ENCODE measurements around the gene DNM3.

DNA sequence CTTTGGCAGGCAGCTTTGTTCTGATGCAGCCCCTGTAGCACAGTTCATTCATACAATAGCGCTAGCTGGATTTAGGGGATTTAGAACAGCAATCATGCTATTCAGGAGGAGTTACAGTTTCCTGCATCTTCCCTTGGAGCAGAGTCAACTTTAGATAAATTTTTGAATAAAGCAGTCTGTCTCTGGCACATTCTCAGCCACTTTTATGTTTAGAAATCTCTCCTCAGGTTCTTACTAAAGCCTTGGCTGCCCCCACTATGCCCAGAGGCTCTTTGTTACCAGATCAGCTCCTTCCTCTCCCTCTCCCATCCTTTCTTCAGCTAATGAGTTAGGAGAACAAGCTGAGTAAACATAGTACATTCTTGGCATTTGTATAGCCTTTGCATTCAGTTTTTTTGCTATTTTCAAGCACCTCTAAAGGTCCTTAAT is 619.6 kb downstream of the DNM3 start:
- TF ChIP-seq, protein P1, sequence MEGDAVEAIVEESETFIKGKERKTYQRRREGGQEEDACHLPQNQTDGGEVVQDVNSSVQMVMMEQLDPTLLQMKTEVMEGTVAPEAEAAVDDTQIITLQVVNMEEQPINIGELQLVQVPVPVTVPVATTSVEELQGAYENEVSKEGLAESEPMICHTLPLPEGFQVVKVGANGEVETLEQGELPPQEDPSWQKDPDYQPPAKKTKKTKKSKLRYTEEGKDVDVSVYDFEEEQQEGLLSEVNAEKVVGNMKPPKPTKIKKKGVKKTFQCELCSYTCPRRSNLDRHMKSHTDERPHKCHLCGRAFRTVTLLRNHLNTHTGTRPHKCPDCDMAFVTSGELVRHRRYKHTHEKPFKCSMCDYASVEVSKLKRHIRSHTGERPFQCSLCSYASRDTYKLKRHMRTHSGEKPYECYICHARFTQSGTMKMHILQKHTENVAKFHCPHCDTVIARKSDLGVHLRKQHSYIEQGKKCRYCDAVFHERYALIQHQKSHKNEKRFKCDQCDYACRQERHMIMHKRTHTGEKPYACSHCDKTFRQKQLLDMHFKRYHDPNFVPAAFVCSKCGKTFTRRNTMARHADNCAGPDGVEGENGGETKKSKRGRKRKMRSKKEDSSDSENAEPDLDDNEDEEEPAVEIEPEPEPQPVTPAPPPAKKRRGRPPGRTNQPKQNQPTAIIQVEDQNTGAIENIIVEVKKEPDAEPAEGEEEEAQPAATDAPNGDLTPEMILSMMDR (IDR thresholded peaks at IDR 0.05; ENCODE audit: low read length) = no peak
- no peak for TF ChIP-seq EZH2 (optimal IDR thresholded peaks at IDR 0.05; ENCODE audit: low read depth, low read length)
